Ectodermal cell (in vitro differentiated cells): Measurements from ENCODE around the gene OSTF1.

Experiments
- H3K27ac ChIP-seq: 2 replicates; pipeline ENCODE4 v1.7.0; 2013; ENCODE audit warnings: mild to moderate bottlenecking, low read depth, low read length; ENCODE audit not compliant: insufficient read depth, poor library complexity, severe bottlenecking
- H3K27me3 ChIP-seq: 2 replicates; pipeline ENCODE4 v1.7.0; 2013; ENCODE audit warnings: mild to moderate bottlenecking, low read length; ENCODE audit not compliant: insufficient read depth, control insufficient read depth, poor library complexity, severe bottlenecking
- H3K36me3 ChIP-seq: one replicate; pipeline ENCODE4 v1.7.0; 2013; ENCODE audit warnings: low read length; ENCODE audit not compliant: control insufficient read depth, insufficient read depth
- H3K4me1 ChIP-seq: one replicate; pipeline ENCODE4 v1.7.0; 2013; ENCODE audit warnings: low read length; ENCODE audit not compliant: control insufficient read depth, insufficient read depth
- H3K4me3 ChIP-seq: 2 replicates; pipeline ENCODE4 v1.7.0; 2013; ENCODE audit warnings: low read depth, low read length, control low read depth; ENCODE audit not compliant: insufficient read depth
- H3K9me3 ChIP-seq: 2 replicates; pipeline ENCODE4 v1.7.0; 2013; ENCODE audit warnings: mild to moderate bottlenecking, low read length, moderate library complexity; ENCODE audit not compliant: control insufficient read depth
- WGBS, 2 experiments: methylation state at CpG; one replicate each; pipeline ENCODE4 v1.1.7; 2013; ENCODE audit warnings: missing lambda C conversion rate in 2 of 2; 5-methylcytosine and 5-hydroxymethylcytosine counted together

The OSTF1 gene

GRCh38 chr9:75063556-75064305 is 24.6 kb upstream of the OSTF1 start:
- H3K4me1 ChIP-seq: no peaks in the 10 kb centered on the region
- 94 to 100% methylated on average over 1 of the region's 1 CpG for WGBS, 2 experiments
- no peaks in the 10 kb centered on the region for H3K9me3 ChIP-seq
- H3K36me3 ChIP-seq: no peaks in the 10 kb centered on the region
- no peak overlapping the region for H3K27ac ChIP-seq
- H3K27me3 ChIP-seq: no peaks in the 10 kb centered on the region
- H3K4me3 ChIP-seq: no peak overlapping the region

- Histone ChIP-seq H3K36me3 (no peaks in the 10 kb centered on the region), H3K27ac (no peak overlapping the region), H3K4me1 (no peaks in the 10 kb centered on the region), H3K27me3 (no peaks in the 10 kb centered on the region), H3K4me3 (no peak overlapping the region), H3K9me3 (no peaks in the 10 kb centered on the region)
- WGBS, 2 experiments: 90 to 100% methylated on average over 2 of the region's 2 CpGs
These were observed 23.8 kb upstream of the OSTF1 start for GRCh38 chr9:75064307-75065025.

DNA sequence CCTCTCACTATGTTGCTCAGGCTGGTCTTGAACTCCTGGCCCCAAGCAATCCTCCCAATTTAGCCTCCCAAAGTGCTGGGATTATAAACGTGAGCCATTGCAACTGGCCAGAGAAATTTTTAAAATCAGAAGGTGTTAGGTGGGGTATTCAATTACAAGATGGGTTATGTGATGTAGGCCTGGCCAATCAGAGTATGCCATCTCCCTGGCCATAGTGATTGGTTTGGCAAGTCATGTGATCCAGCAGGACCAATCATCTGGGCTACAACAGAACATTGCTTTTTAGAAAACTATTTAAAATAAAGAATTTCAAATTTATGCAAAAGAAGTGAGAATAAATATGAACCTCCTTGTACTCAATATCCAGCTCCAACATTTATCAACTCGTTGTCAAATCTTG is 22.8 kb upstream of the OSTF1 start:
- WGBS, 2 experiments: 41 to 77% methylated on average over 2 of the region's 2 CpGs
- H3K27ac ChIP-seq: no peak overlapping the region
- H3K9me3 ChIP-seq: no peaks in the 10 kb centered on the region

GRCh38 chr9:75067894-75068293 is 20.4 kb upstream of the OSTF1 start:
- H3K9me3 ChIP-seq: no peaks in the 10 kb centered on the region
- no peaks in the 10 kb centered on the region for H3K4me1 ChIP-seq
- no peak overlapping the region for H3K4me3 ChIP-seq
- no peak overlapping the region for H3K27ac ChIP-seq
- H3K36me3 ChIP-seq: no peaks in the 10 kb centered on the region
- H3K27me3 ChIP-seq: no peaks in the 10 kb centered on the region
- WGBS, 2 experiments: 82 to 87% methylated on average over 4 of the region's 4 CpGs

More for the DNA sequence above, 22.8 kb upstream of the OSTF1 start:
- H3K4me1 ChIP-seq: no peaks in the 10 kb centered on the region
- no peaks in the 10 kb centered on the region for H3K27me3 ChIP-seq
- no peaks in the 10 kb centered on the region for H3K36me3 ChIP-seq
- H3K4me3 ChIP-seq: no peak overlapping the region

- H3K4me1 ChIP-seq: no peaks in the 10 kb centered on the region
- no peaks in the 10 kb centered on the region for H3K27me3 ChIP-seq
- no peak overlapping the region for H3K27ac ChIP-seq
- H3K9me3 ChIP-seq: no peaks in the 10 kb centered on the region
- no peak overlapping the region for H3K4me3 ChIP-seq
- no peaks in the 10 kb centered on the region for H3K36me3 ChIP-seq
- WGBS, 2 experiments: 17 to 26% methylated on average over 1 of the region's 2 CpGs
These were observed 19.1 kb upstream of the OSTF1 start for GRCh38 chr9:75069171-75069570.

GRCh38 chr9:75071530-75072122 is 16.7 kb upstream of the OSTF1 start:
- Histone ChIP-seq H3K36me3 (no peaks in the 10 kb centered on the region), H3K4me3 (no peak overlapping the region), H3K27ac (no peak overlapping the region), H3K4me1 (no peaks in the 10 kb centered on the region), H3K27me3 (no peaks in the 10 kb centered on the region), H3K9me3 (no peaks in the 10 kb centered on the region)
- 90 to 91% methylated on average over 5 of the region's 5 CpGs for WGBS, 2 experiments

DNA sequence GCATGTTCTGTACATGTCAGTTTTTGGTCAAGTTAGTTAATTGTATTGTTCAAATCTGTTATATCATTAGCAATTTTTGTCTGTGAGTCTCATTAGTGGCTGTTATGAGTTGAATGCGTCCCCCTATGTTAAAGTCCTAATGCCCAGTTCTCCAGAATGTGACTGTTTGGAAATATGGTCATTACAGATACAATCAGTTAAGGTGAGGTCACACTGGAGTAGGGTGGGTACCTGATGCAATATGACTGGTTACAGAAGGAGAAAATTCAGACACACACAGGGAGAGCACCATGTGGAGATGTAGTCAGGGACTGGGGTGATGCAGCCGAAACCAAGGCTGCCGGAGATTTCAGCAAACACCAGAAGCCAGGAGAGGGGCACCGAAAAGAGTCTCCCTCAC is 15.4 kb upstream of the OSTF1 start:
- no peaks in the 10 kb centered on the region for H3K4me1 ChIP-seq
- H3K27ac ChIP-seq: no peak overlapping the region
- no peak overlapping the region for H3K4me3 ChIP-seq
- no peaks in the 10 kb centered on the region for H3K9me3 ChIP-seq
- WGBS, 2 experiments: 91 to 97% methylated on average over 4 of the region's 4 CpGs
- H3K27me3 ChIP-seq: no peaks in the 10 kb centered on the region
- no peaks in the 10 kb centered on the region for H3K36me3 ChIP-seq

GRCh38 chr9:75081632-75082031 is 6.7 kb upstream of the OSTF1 start:
- Histone ChIP-seq H3K4me3 (no peak overlapping the region), H3K9me3 (no peaks in the 10 kb centered on the region), H3K27me3 (no peaks in the 10 kb centered on the region), H3K36me3 (no peaks in the 10 kb centered on the region), H3K27ac (no peak overlapping the region), H3K4me1 (peaks cover 5% of the 10 kb centered on the region)
- WGBS, 2 experiments: 23 to 48% methylated on average over 2 of the region's 2 CpGs

DNA sequence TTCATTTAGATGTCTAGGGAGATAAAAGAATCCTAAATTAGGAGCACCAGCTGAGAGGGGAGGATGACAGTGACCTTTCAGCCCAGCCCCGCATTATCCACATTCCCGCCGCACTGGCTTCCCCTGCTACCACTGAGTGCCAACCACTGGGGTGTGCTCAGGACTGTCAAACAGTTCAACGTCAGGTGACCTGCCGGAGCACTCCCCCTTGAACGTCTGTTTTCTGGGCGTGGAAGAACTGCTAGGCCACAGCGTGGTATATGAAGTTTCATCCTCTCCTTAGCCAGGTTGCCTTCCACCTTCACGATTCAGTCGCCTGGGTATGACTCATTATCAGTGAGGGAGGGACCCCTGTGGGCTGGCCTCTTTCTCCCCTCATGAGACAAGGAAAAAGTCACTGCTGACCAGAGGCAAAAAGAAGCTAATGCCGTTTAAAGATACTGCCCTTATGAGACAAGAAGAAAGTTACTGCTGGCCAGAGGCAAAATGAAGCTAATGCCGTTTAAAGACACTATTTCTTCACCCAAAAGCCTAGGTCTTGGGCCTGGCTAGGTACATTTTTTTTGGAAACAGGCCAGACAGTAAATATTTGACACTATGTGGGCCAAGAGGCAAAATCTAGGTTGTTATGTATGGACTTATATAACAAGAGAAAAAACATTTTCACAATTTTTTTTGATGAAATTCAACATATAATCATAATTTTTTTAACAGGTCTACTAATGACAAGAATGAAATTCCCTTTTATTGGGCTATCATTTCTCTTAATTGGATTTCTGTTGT is 4.9 kb upstream of the OSTF1 start:
- Histone ChIP-seq H3K27ac (no peak overlapping the region), H3K4me1 (peaks cover 5% of the 10 kb centered on the region), H3K4me3 (no peak overlapping the region), H3K9me3 (no peaks in the 10 kb centered on the region), H3K36me3 (no peaks in the 10 kb centered on the region), H3K27me3 (no peaks in the 10 kb centered on the region)
- WGBS, 2 experiments: 45 to 48% methylated on average over 12 of the region's 12 CpGs
